GM18951 (cell line): Measurements from ENCODE around the gene TCP11X1.
"Not testable (repeated sequence)": the region's sequence is repeated elsewhere in the genome, so short reads cannot be mapped to it uniquely, and the experiment has no call there.

Source experiments
- POLR2A ChIP-seq: IDR thresholded peaks from 4 replicates; pipeline ENCODE4 v1.6.1; 2011; ENCODE audit warnings: mild to moderate bottlenecking; ENCODE audit not compliant: insufficient read length, insufficient read depth; ENCODE audit errors: extremely low read depth
- in situ Hi-C: fragments of 300-500 bp; cut with MboI; formaldehyde crosslinking; loops from one replicate; pipeline ENCODE4 v1.12.0; 2022; ENCODE audit warnings: low sequenced_read_pairs, mixed read lengths, inconsistent platforms; ENCODE audit not compliant: unreplicated experiment

Gene TCP11X1

DNA sequence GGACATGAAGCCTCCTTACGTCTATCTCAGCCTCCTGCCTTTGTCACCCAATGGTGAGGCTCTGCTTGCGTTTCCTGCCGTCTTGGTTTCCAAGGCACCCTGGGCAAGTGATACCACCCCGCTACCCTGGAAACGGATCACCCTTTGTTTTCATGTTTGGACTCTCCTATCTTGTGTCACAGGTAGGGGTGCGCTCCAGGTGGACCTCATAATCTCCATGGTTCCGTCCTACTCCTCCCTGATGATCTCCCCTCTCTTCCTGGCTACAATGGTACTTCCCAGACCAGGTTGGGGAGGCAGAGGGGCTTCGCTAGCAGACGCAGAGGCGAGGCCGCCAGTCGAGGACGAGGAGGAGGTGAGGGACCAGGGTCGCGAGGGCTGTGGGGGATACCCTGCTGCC lies at the start of gene TCP11X1:
TCP11X1 (plus strand) TSS at position 316 of the 400 bp plus-strand sequence.
- in situ Hi-C loops: not testable (repeated sequence)

DNA sequence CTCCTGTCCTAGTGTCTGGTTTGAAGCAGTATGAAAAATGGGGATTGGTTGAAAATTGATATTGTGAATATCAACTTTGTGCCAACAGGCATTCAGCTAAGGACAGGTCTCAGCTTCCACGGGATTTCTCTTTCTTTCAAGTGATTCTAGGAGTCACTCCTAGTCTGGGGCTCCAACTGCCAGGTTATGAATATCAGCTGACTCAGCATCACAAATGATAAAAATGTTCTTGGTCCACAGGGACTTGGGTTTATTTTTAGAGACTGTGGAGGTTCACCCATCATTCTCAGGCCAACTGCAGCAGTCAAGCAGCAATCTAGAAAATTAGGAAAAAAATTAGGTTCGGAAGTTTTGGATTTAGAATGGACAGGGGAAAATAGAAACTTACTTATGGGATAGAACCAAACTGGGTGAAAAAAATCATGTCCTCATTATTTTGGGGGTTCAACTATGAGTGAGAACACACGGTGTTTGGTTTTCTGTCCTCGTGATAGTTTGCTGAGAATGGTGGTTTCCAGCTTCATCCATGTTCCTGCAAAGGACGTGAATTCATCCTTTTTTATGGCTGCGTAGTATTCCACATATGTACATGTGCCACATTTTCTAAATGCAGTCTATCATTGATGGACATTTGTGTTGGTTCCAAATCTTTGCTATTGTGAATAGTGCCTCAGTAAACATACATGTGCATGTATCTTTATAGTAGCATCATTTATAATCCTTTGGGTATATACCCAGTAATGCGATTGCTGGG lies 29.0 kb upstream of the TCP11X1 start:
- in situ Hi-C loops: loop anchor here (25.0 kb wide), 1 partner anchor 276 kb away; the partner anchor contains the start of gene TCP11X2
- no peak for TF ChIP-seq POLR2A

DNA sequence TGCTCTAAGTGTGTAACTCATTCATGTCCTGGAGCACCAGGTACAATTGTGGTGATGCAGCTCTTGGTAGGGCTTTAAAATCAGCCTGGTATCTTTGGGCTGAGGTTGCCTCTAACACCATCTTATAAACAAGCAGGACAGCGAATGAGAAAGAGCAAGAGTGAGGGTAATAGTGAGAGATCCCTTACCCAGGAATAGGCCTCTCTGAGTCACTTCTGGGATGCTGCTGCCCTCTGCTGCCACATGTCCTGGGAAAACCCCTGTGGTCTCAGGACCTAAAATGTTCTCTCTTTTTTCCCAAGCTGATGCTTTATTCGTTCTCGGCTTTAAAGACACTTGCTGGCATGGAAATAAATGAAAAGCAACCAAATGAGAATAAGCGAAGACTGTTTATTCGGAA lies 7.2 kb upstream of the TCP11X1 start:
- in situ Hi-C loops: not testable (repeated sequence)

DNA sequence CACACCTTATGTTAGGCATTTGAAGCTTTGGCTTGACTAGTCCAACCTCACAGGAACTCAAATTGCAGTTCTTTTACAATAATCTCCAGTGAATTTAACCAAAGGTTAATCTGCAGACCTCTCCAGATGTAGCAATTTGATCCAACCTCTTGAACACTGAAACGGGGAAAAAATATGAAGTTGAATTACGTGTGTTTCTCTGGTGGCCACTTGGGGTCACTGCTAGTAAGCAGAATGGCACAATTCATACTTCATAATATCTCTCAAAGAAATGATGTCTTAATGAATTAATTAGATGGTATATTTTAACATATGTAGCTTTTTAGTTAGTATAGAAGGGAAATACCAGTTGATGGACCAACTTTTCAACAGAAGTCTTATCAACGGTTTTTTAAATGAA lies 1.4 kb downstream of the TCP11X1 start:
- in situ Hi-C loops: not testable (repeated sequence)

DNA sequence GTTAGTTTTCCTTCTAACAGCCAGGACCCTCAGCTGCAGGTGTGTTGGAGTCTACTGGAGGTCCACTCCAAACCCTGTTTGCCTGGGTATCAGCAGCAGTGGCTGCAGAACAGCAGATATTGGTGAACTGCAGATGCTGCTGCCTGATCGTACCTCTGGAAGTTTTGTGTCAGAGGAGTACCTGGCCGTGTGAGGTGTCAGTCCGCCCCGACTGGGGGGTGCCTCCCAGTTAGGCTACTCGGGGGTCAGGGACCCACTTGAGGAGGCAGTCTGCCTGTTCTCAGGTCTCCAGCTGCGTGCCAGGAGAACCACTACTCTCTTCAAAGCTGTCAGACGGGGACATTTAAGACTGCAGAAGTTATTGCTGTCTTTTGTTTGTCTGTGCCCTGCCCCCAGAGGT lies 20.6 kb downstream of the TCP11X1 start:
- in situ Hi-C loops: not testable (repeated sequence)

DNA sequence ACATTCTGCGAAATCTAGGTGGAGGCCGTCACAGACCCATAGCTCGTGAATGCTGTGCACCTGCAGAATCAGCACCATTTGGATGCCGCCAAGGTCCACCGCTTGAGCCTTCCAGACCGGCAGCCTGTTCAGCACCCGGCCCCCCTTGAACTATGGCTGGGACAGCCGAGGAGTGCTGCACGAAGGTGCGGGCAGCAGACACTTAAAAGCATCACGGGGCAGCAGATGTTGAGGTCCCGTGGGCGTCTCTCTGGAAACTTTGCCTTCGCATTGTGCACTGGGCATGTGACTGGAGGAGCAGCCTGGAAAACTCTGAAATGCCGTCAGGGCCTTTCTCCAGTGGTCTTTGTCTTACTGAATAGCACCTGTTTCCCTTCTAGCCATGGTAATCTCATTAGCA lies 25.2 kb downstream of the TCP11X1 start:
- in situ Hi-C loops: not testable (repeated sequence)

DNA sequence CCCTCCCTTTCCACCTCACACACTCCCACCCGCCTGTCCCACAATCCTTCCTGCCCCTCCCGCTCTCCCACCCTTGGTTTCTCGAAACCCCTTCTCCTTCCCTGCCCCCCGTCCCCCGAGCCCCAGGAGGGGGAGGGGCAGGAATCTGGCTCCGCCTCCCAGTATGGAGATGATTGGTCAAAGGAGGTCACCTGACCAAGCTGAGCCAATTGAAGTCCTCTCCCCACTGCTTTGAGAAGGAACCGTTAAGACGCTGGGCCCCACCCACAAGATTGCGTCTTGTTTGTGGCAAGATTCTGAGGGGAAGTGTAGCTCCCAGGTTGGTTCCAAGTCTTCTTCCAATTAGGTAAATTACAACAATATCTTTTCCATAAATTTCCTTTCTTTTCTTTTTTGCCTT lies 31.8 kb downstream of the TCP11X1 start, which contains the start of gene NXF2:
NXF2 (plus strand) TSS at position 275 of the 400 bp plus-strand sequence. CDS start 59,912 bp downstream, outside the sequence.
- in situ Hi-C loops: not testable (repeated sequence)

DNA sequence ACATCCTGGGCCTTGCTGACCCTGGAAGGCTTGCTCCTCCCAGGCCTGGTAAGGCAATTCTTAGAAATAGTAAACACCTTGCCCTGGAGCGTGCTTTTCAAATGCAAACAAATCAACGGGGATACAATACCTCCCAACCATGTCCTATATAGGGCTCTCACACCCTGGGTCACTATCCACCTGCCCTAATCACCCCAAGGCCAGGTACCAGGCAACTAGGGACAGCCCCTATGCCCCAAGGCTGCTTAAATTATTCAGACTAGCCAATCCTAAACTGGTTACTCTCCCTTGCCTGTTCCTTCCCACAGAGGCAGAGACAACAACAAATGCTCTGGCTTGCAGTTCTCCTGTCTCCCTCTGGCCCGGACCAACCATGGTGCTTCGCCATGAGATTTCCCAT lies 57.1 kb downstream of the TCP11X1 start:
- in situ Hi-C loops: not testable (repeated sequence)
